ENCODE measurements around the gene VMO1.
A peak's percentile ranks its signal among the peaks of the same experiment; 100 is the strongest.

Gene VMO1

GRCh38 chr17:4811471-4811870 lies 25.3 kb upstream of the VMO1 start:
- in situ Hi-C loops (cut with MboI; ENCODE audit: low sequenced_read_pairs, unreplicated experiment), result no loop called here
- TF ChIP-seq, protein P1, sequence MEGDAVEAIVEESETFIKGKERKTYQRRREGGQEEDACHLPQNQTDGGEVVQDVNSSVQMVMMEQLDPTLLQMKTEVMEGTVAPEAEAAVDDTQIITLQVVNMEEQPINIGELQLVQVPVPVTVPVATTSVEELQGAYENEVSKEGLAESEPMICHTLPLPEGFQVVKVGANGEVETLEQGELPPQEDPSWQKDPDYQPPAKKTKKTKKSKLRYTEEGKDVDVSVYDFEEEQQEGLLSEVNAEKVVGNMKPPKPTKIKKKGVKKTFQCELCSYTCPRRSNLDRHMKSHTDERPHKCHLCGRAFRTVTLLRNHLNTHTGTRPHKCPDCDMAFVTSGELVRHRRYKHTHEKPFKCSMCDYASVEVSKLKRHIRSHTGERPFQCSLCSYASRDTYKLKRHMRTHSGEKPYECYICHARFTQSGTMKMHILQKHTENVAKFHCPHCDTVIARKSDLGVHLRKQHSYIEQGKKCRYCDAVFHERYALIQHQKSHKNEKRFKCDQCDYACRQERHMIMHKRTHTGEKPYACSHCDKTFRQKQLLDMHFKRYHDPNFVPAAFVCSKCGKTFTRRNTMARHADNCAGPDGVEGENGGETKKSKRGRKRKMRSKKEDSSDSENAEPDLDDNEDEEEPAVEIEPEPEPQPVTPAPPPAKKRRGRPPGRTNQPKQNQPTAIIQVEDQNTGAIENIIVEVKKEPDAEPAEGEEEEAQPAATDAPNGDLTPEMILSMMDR (IDR thresholded peaks at IDR 0.05; ENCODE audit: borderline replicate concordance, control extremely low read depth, extremely low read depth, insufficient read depth, missing control alignments), result no peak
- DNase-seq (ENCODE audit: low spot score), result no peak

DNA sequence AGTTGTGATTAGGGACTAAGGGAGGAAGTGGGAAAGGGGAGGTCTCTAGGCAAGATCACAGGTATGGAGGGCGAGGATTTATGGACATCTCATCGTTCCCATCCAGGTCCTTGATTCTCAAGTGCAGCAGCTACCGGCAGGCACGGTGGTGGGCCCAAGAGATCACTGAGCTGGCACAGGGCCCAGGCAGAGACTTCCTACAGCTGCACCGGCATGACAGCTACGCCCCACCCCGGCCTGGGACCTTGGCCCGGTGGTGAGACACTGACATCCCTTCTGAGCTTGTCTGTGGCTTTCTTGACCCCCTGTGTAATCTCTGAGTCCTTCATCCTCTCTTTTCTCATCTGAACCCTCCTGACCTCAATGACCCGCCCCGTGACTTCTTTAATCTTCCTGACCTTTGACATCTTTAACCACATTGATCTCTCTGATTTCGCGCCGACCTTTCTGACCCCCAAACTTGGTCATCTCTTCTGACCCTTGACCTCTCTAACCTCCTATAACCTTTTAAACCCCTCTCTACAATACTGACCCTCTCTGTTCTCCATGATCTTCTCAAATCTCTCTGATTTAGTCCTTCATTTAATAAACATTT lies 24.6 kb upstream of the VMO1 start:
- peak; percentile 12 for DNase-seq (ENCODE audit: low spot score)
- TF ChIP-seq, protein P1 (IDR thresholded peaks at IDR 0.05; ENCODE audit: borderline replicate concordance, control extremely low read depth, extremely low read depth, insufficient read depth, missing control alignments), result no peak
- in situ Hi-C loops (cut with MboI; ENCODE audit: low sequenced_read_pairs, unreplicated experiment), result no loop called here

- TF ChIP-seq, protein P1 (IDR thresholded peaks at IDR 0.05; ENCODE audit: borderline replicate concordance, control extremely low read depth, extremely low read depth, insufficient read depth, missing control alignments), result no peak
- no peak for DNase-seq (ENCODE audit: low spot score)
- in situ Hi-C loops (cut with MboI; ENCODE audit: low sequenced_read_pairs, unreplicated experiment), result no loop called here
Measured at GRCh38 chr17:4808378-4808767, 22.2 kb upstream of the VMO1 start.

GRCh38 chr17:4807605-4808377 lies 21.6 kb upstream of the VMO1 start:
- TF ChIP-seq, protein P1 (IDR thresholded peaks at IDR 0.05; ENCODE audit: borderline replicate concordance, control extremely low read depth, extremely low read depth, insufficient read depth, missing control alignments), result no peak
- DNase-seq (ENCODE audit: low spot score), result peak; percentile 52
- in situ Hi-C loops (cut with MboI; ENCODE audit: low sequenced_read_pairs, unreplicated experiment), result no loop called here

GRCh38 chr17:4806777-4807604 lies 20.8 kb upstream of the VMO1 start, which contains the start of gene PLD2:
PLD2 (plus strand) TSS chr17:4807152; CDS start chr17:4807773, 621 bp downstream.
- in situ Hi-C loops (cut with MboI; ENCODE audit: low sequenced_read_pairs, unreplicated experiment), result no loop called here
- TF ChIP-seq, protein P1 (IDR thresholded peaks at IDR 0.05; ENCODE audit: borderline replicate concordance, control extremely low read depth, extremely low read depth, insufficient read depth, missing control alignments), result no peak
- DNase-seq (ENCODE audit: low spot score), result peak; percentile 100

DNA sequence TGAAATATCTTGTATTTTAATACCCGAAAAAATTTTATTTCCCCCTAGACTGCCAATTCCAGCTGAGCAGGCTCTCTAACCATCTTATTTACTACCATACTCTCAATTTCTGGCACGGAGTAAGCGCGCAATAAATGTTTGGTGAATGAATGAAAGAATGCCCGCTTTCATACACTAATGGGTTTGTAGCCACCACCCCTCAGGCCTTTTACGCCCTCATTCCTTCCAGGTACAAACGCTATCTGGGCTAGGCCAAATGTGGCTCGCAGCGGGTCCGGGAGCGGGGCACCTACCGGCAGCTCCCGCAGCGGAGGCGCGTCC lies 20.3 kb upstream of the VMO1 start:
- in situ Hi-C loops (cut with MboI; ENCODE audit: low sequenced_read_pairs, unreplicated experiment), result no loop called here
- no peak for DNase-seq (ENCODE audit: low spot score)
- TF ChIP-seq, protein P1 (IDR thresholded peaks at IDR 0.05; ENCODE audit: borderline replicate concordance, control extremely low read depth, extremely low read depth, insufficient read depth, missing control alignments), result no peak
